NCI-H1694 (cell line): ENCODE data around the gene CD40LG.

Experiments used
- DNase-seq: peaks from one replicate; lab custom pipeline; 2025; lab: John Stamatoyannopoulos, UW

CD40LG gene

GRCh38 chrX:136650811-136651210, 2.9 kb downstream of the CD40LG start:
- DNase-seq: no peak

GRCh38 chrX:136652822-136653723, 5.1 kb downstream of the CD40LG start:
- no peak for DNase-seq

DNA sequence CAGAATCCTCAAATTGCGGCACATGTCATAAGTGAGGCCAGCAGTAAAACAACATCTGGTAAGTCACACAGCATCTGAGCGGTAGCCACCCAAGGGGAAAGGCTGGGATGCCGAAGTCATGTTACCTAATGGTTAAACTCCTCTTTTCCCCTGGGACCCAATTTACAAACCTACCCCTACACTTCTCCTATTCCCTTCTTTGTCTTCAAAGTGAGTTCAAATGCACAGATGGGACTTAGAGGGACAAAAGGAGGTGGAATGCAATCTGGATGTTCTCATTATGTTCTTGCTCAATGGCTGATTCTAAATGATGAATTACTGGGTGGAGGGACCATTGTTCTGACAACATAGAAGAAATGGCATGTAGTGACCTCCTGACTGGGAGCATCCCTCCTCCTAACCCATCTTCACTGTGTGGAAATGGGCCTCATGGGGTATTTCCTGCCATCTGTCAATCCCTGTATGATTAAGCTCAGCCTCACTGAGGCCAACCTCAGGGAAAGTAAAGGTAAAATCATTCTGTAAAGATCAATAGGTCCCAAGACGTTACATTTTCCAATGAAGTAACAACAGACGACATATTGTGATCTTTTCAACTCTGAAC, 8.5 kb downstream of the CD40LG start:
- DNase-seq: no peak

DNA sequence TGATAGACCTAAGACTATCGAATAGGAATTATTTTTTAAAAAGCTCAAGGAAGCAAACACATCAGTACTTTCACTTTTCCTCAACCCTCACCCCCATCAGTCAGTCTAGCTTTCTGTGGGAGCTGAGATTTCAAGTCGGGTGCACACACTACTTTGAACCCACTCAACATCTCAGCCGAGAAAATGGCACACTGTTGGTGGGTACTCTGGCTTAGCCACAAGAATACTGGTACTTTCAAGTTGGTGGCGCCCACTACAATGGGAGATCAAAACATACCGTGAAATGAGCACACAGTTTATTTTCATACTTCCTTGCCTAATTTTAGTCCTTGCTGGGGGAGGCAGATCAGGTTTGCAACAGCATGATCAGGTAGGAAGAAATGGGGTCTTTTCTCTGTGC, 10.2 kb downstream of the CD40LG start:
- DNase-seq: no peak

DNA sequence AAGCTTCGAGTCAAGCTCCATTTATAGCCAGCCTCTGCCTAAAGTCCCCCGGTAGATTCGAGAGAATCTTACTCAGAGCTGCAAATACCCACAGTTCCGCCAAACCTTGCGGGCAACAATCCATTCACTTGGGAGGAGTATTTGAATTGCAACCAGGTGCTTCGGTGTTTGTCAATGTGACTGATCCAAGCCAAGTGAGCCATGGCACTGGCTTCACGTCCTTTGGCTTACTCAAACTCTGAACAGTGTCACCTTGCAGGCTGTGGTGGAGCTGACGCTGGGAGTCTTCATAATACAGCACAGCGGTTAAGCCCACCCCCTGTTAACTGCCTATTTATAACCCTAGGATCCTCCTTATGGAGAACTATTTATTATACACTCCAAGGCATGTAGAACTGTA, 11.2 kb downstream of the CD40LG start:
- no peak for DNase-seq

DNA sequence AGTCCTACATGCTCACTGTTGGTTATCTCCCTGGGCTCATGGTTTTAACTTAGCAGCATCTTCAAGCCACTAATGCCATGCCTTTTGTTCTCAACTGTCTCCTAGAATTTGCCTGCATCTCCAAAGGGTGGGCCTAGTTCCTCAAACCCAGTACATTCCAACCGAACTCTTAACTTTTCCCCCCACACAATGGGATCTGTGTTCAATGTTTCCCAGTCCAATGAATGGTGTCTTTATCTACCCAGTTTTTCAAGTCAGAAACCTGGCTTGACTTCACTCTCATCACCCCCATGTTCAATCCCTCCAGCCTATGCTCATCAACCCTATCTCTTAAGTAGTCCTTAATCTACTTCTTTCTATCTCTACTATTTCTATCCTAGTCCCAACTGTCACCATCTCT, 12.9 kb downstream of the CD40LG start:
- DNase-seq: no peak

DNA sequence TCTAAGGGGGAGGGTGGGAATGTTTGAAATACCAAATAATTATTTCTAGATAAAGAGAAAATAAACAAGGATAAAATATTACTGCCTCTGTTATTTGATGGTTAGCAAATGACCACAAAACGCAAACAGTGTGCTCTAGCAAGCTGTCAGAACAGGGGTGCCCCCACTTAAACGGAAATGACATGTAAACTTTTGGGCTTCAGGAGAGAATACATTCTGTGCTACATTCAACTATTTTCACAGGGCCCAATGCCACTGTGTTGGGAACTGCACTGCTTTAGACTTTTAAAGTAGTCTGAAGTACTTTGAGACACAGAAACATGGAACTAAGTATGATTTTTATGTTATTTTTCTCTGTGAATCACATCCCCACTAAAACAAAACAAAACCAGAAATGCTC, 14.1 kb downstream of the CD40LG start:
- no peak for DNase-seq

- DNase-seq: no peak
These were observed 15.0 kb downstream of the CD40LG start for GRCh38 chrX:136662976-136663375.

DNA sequence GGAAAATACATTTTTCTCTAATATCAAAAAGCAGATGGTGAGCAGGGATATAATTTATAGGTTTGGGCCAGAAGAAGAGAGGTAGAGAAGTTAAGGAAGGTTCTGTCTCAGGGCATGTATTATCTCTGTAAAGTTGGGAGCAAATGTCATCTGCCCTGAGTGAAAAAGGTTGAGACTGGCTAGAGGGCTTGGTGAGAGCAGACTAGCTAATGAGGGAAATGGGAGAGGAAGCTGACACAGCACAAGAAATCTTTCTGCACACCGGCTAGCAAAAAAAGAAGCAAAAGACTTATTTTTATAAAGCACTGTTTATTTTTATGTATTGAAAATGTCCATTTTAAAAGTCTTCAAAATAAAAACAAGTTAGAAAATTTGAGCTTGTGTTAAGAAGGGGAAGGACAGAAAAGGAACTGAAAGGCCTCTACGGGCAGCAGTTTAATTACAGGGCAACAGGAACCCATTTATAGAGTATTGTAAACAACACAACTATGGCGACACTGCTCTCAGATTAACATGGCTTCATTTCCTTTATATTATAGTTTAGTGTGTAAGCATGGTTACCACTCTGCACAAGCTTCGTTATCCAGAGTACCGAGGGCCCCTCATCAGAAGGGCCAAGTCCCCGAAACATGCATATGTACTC, 17.4 kb downstream of the CD40LG start:
- no peak for DNase-seq

GRCh38 chrX:136666088-136666487, 18.1 kb downstream of the CD40LG start:
- DNase-seq: no peak

DNA sequence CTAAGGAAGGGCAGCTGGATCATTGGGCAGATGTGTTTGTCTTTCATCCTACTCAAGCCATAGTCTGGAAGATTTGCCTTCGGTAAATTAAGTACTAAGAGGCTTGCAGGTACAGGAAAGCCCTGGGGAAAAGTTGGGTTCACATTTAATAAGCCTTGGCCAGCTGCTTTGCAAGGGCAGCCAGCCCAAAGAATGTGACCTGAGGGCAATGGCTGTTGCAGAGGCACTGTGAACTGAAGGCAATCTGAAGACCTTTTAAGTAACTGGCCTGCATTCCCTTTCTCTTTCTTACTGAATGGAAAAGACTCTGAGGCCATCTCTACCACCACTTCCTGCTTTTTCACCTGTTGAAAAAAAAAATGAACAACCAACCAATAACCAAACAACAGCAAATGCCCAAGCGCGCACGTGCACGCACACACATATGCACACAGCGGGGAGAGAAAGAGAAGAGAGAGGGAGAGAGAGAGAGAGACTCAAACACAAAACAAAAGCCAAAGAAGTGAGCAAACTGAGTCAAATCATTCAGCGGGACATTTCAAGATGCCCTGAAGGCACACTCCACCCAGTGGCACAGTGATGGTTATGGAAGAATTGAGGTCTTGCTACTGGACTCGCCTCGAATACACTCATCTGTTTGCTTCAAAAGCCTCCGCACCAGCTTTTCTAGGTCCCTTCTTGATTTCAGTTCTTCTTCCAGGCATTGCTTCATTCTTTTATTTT, 19.6 kb downstream of the CD40LG start:
- no peak for DNase-seq

DNA sequence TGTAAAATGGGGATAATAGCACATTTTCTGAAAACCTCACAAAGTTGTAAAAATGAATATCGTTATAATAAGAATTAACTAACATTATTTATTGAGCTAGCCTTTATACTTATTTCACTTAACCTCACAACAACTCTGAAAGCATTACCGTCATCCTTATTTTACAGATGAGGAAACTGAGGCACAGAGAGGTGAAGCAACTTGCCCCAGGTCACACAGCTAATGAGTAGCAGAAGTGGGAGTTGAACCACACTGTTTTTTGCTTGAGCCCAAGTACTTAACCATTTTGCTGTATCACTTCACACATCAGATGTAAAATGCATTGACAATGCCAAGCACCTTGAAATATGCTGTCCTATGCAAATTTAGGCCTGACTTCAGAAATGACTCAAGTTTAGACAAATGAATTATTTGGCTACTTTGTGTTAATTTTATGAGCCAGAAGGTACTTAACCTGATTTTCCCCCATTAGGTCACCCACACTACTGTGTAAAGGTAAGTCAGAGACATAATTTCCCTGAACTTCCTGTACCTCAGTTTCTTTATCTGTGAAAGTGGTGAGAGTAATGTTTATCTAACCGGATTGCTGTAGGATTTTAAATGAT, 23.1 kb downstream of the CD40LG start:
- no peak for DNase-seq

DNA sequence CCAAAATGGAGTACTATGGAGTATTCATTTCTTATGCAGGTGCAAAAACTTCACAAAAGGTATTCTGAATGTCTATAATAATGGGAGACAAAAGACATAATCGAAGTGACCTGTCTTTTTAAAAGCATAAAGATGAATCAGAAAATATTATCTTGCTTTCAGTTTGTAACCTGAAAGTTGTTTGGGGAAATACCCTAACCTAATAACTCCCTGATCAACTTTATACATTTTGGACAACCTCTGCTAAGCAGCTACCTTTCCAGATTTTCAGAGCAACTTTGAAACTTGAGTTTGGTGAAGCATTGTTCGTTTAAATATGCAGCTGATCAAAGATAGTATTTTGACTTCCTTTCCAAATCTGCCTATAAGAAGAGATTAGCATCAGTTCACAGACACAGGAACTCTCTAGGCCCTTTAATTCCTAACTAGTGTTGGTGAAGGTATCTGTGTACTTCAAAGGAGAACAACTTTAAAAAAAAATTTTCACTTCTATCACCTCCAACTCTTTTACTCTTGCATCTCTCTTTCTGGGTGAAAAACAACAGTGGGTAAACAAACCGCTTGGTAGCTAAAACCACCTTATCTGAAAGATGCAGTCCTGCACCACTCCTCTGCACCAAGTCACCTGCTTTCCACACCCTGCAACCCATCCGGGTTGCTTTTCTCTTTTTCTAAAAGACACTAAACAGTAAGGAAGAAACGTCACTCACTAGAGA, 26.5 kb downstream of the CD40LG start:
- no peak for DNase-seq

DNA sequence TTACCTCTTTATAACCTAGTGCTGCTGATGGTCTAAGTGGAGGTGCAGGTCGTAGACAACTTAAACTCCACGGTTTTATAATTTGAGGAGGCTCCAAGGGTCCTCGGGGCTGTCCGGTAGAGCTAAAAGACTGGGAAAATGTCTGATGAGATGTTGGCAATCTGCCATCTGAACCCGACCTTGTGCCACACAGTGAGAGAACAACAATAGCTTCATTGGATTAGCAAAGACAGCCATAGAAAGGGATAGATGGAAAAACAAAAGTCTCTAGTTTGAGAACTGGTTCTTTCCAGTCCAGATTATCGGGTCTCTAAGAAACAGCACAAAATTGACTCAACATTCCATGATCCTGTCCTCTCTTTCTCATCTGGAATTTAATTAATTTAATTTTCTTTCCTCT, 31.6 kb downstream of the CD40LG start:
- no peak for DNase-seq

- no peak for DNase-seq
These were observed 36.2 kb downstream of the CD40LG start for GRCh38 chrX:136684120-136684519.

DNA sequence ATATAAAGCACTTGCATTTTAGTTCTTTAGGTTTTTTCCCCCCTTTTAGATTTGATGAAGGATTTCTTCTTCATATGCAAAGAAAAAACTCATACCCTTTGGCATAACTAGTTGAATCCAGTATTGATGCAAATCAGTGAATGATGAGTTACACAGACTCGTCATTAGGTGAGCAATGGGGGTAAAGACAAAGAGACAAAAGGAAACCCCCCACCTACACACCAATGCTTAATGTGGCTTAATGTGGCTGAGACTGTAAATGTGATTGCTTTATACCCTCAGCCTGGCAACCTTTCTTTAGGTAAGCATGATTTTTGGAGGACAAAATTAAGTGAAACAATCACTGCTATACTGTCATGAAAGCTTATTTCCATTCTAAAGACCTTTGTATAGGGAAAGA, 39.5 kb downstream of the CD40LG start:
- no peak for DNase-seq

- no peak for DNase-seq
These were observed 41.5 kb downstream of the CD40LG start for GRCh38 chrX:136689436-136689835.

- no peak for DNase-seq
These were observed 43.3 kb downstream of the CD40LG start for GRCh38 chrX:136691028-136691809.

- no peak for DNase-seq
These were observed 44.3 kb downstream of the CD40LG start for GRCh38 chrX:136692271-136692670.

- peak; percentile 16 for DNase-seq
These were observed 46.6 kb downstream of the CD40LG start for GRCh38 chrX:136694431-136695087.
